Activated CD4-positive, alpha-beta T cell treated with anti-CD3 and anti-CD28 coated beads, Interleukin-2, Interleukin-4, amounts not matched to agents 100 ng/mL and 50 ng/mL, durations not matched to agents 16 hours and 8 hours (primary cell): ENCODE measurements around the gene CENPA.
"Not testable (repeated sequence)": the region's sequence is repeated elsewhere in the genome, so short reads cannot be mapped to it uniquely, and the experiment has no call there.

Source experiments
- DNase-seq: peaks from one replicate; pipeline ENCODE4 v3.0.0-alpha.2; 2020; ENCODE audit warnings: low spot score

CENPA gene

DNA sequence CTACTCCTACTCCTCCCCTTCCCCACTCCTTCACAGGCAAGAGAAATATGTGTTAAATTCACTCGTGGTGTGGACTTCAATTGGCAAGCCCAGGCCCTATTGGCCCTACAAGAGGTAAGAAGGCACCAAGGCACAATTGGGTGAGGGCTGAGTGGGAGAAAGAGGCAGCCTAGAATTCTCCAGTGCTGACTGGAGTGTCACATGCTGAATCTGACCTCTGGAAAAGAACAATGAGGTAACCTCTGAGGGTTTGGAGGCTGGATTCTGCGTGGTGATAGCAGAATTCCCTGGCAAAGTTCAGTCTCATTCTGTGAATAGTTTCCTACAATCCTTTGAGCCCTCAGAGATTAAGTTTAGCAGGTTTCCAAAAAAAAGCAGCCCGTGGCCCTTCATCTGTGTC is 6.9 kb downstream of the CENPA start:
- DNase-seq, result no peak

DNA sequence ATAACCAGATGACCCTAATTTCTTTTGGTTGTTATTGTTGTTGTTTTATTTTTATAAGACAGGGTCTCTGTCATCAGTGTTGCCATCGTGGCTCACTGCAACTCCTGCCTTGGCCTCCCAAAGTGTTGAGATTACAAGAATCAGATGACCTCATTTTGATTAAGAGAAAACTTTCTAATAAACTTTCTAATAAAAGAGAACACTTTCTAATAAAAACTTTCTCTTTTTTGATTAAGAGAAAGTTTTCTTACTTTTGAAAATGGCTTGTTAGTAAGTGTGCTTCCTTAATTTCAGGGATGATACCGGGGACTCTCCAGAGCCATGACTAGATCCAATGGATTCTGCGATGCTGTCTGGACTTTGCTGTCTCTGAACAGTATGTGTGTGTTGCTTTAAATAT is 7.7 kb downstream of the CENPA start:
- DNase-seq, result no peak

DNA sequence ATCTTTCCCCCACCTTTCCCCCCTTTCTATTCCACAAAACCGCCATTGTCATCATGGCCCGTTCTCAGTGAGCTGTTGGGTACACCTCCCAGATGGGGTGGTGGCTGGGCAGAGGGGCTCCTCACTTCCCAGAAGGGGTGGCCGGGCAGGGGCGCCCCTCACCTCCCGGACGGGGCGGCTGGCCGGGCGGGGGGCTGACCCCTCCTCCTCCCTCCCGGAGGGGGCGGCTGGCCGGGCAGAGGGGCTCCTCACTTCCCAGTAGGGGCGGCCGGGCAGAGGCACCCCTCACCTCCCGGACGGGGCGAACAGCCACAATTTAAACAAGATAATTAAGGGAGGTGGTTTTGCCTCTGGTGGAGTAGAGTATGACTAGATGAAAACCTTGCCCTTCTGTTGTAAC is 9.3 kb downstream of the CENPA start:
- DNase-seq, result not testable (repeated sequence)

DNA sequence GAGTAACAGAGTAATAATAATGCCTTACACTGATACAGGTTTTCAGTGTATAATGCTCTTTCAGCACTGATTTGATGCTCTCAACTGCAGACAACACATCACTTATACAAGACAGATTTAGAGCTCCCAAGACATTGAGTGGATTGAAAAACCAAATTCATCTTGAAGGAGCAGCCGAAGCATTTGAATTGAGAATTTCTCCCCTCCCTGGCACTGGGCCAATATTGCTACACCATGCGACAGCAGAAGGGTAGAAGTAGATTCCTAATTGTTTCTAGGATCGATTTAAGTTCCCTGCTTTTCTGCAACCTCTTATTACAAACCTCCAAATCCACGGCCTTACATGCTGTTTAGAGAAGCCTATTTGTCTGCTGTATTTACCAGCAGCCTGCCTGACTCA is 15.5 kb downstream of the CENPA start:
- no peak for DNase-seq

DNA sequence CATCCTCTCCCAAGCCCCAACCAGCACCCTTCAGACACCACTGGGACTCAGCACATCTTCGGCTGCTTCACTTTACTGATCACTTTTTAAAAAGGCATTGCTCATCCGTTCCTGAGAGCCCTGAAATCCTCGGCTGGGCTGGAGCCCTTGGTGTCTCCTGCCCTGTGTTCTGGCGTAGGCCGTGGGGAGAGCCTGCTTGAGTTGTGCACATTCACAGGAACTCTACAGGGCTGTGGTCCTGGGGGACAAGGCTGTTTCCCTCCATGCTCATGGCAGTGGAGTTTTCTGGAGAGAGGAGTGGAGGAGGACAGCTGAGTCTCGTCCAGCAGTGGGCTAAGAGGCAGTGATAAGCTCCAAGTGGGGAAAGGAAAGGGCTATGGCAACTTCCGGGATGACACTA is 15.9 kb downstream of the CENPA start:
- no peak for DNase-seq

DNA sequence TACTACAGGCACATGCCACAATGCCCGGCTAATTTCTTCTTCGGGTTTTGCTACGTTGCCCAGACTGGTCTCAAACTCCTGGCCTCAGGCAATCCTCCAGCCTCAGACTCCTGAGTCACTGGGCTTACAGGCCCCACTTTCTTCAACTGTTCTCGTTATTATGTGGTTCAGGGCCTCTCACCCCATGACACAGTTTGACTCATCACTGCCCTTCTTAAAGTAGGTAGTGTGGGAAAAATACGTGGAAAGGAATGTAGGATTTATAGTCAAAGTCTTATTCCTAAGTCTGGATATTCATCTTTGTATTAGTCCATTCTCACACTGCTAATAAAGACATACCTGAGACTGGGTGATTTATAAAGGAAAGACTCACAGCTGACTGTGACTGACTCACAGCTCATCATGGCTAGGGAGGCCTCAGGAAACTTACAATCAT is 19.4 kb downstream of the CENPA start:
- DNase-seq, result no peak

DNA sequence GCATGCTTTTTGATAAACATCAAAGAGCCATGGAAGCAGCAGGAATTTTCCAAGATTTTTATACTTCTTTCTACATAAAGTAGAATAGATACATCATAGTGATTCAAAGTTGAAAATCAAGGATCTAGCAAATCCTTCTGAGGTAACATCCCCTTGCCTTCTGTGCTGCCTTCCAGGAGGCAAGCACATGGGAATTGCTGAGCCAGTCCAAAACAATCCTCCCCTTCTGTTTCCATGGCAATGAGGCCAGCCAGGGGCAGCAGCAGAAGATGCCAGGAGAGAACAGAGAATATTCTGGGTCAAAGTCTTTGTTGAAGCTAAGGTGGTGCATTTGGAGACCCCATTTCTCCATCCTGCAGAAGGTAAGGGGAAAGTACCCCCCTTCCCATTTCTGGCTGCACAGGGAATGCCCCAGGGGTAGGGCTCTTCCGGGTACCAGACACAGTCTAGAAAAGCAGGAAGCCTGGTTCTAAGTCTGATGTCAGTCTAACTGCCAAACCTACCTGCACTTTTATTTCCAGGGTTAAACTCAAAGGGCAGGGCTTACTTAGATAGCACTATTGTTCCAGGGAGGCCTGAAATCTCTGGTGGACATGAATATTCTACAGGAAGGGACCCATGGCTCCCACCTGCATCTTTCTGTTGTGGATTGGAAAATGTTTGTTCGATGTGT is 22.1 kb downstream of the CENPA start:
- DNase-seq, result no peak

DNA sequence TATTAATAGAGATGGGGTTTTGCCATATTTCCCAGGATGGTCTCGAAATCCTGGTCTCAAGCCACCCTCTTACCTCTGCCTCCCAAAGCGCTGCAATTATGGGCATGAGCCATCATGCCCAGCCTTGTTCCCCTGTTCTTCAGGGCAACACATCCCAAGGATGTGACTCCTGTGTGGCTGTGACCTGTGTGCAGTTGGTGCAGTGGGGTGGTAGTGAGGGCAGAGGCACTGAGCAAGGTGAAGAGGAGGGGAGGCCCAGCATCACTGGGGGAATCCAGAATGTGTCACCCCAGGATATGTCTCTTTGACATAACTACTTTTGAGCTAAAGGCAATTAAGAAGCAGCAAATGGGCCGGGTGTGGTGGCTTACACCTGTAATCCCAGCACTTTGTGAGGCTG is 23.4 kb downstream of the CENPA start:
- no peak for DNase-seq

DNA sequence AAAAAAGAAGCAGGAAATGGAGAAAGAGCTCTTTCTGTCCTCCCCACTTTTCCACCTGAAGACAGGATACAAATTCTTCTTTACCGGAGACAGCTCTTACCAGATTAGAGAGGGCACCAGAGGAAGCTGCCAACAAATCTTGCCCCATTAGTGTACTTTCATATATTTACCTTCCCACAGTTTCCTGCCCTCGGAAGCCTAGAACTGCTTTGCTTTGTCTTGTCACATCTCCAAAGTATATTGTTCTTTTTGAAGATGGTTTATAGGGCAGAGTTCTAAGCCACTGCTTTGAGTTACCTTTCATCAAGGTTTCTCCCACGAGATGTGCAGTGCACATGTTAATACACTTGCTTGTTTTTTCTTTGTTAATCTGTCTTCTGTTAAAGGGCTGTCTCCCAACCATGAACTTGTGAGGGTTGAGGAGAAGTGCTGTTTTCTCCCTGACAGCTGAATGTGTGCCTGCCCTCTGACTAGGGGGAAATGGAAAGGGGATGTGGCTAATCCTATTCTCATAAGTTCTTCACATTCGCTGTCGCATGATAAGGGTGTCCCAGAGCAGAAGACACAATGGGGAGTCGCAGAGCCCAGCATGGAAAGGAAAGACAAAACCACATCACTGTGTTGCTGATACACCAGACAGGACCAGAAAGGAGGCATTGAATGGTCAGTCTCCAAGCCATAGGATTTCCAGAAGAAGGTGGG is 24.2 kb downstream of the CENPA start:
- DNase-seq, result no peak

DNA sequence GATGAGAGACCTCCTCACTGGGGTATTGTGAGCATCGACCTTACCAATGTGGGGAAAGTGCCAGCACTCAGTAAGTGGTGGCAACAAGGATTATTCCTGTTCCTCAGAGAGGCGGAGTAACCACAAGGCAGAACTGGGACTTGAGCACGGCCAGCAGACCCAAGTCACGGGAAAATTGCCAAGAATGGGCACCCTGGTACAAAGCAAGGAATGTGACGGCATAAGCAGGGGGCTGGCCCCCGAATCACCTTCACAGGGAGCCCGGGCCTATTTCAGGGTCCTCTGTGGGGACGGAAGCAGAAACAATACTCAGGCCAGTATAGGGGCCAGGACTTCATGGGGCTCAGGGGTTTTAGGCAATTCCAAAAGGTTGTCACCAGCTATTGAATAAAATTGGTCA is 25.4 kb downstream of the CENPA start:
- no peak for DNase-seq

DNA sequence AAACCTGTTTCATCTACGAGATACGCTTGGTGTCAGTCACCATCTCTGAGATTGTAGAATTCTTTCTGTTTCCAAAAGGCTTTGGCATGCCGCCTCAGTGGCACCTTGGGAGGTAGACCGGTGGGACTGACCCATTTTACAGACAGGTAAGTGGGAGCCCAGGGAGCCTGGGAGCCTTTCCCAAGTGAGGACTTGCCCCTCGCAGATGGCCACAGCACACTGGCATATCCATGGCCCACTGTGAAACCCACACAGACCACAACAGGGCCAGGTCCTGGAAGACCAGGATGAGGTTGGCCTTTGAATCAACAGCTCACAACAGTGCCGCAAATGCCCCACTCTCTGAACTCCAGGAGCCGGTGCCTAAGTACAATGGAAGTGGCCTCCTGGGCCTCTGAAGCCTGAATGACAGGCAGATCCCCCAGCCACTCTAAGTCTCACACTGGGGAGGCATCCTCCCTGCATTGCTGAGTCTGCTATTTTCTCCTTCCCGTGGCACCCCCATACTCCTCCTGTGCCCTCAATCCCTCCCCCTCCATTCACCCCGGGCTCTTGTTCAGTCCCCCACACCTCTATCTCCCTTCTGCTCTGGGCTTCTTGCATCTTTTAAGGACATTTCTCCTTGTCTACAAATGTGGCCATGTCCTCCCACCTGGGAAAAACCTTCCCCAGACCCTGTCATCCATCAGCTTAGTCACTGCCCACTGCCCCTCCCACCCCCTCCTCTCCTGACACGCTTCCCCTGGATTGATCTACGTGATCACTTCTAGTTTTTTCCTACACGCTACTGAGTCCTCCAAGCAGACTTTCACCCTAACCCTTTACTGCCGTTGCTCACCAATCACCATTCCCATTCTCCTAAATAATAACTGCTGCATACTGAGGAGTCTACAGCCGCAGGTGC is 26.2 kb downstream of the CENPA start:
- no peak for DNase-seq

DNA sequence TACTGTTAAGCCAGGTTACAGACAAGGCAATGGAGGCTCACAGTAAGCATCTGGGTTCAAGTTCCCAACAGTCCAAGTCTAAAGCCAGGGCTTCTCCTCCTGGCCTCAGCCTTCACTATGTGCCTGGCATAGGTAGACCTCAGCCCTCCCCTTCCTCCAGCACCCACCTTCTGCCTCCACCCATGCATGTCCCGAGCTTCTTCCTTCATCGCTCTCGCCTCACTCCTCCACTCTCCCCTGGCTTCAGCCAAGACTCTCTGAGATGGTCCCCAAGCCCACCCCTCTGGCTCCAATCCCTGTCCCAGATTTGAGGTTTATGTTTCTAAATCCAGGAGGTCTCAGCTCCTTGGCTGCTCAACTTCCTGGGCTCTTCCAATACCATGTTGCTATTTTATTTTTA is 26.9 kb downstream of the CENPA start:
- DNase-seq, result no peak

DNA sequence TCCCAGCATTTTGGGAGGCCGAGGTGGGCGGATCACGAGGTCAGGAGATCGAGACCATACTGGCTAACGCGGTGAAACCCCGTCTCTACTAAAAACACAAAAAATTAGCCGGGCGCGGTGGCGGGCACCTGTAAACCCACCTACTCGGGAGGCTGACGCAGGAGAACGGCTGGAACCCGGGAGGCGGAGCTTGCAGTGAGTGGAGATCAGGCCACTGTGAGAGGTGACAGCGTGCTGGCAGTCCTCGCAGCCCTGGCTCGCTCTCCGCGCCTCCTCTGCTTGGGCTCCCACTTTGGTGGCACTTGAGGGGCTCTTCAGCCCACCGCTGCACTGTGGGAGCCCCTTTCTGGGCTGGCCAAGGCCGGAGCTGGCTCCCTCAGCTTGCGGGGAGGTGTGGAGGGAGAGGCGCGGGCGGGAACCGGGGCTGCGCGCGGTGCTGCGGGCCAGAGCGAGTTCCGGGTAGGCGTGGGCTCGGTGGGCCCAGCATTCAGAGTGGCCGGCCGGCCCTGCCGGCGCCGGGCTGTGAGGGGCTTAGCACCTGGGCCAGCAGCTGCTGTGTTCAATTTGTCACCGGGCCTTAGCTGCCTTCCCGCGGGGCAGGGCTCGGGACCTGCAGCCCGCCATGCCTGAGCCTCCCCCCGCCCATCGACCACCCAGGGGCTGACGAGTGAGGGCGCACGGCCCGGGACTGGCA is 28.4 kb downstream of the CENPA start:
- DNase-seq, result not testable (repeated sequence)

DNA sequence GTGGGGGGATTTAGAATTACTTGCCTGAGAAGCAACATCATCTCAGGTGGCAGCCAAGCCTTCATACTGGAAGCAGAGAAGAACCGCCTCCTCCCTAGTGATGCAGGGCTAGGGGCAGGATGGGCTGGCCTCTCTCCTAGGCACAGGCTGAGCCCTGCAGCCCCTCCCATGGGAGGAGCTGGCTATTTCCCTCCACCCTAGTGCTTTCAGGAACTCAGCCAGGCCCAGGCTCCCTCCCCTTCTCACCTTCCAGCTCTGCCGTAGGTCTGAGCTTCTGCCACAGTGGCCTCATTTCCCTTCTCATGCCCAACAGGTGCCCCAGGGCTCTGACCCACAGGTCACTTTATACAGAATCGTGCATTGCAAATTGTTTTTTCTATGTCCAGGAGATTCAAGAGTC is 31.0 kb downstream of the CENPA start:
- no peak for DNase-seq

DNA sequence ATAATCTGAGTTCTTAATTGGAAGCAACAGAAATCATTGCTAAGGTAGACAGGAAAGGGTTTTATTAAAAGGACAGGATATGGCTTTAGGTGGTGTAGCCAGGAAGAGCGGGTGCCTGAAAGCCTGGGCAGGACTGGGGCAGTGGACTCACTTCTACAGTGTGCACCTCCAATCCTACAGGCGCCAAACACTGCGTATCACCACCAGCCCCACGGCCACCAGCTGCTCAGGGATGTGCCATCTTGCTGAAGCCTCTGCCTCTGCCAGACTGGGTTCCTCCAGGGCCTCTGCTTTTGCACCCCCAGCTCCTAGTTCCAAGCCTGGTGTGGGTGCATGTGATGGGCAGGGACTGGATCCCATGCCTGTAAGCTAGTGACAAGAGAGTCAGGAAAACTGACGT is 32.4 kb downstream of the CENPA start:
- no peak for DNase-seq

DNA sequence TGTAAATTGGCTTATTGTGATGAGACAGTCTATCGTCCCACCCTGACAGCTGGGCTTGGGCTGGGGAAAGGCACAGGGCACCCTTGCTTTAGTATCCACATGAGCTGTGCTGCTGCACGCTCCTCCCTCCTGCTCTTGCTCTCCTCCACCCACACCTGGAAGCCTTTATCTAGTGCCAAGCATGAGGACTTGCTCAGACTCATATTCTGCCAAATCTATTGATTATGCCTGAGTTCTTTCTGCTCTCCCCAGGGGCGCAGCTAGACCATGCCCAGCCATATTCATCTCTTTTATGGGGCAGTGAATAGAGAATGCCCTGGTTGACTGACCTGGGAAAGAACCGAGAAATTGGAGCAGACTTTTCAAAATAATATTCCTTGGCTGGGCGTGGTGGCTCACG is 33.1 kb downstream of the CENPA start:
- no peak for DNase-seq

DNA sequence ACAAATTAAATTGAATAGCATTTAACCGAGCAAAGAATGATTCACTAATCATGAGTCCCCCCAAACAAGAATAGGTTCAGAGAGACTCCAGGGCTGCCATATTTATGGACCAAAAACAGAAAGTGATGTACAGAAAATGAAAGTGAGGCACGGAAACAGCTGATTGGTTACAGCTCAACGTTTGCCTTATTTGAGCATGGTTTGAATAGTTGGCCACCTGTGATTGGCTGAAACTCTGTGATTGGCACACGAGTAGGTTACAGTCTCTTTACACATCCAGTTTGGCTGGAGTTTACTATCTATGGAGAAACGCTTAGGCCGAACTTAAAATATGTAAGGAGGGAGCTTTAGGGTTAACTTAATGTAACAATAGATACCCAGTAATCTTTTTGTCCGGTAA is 35.1 kb downstream of the CENPA start:
- DNase-seq, result no peak

DNA sequence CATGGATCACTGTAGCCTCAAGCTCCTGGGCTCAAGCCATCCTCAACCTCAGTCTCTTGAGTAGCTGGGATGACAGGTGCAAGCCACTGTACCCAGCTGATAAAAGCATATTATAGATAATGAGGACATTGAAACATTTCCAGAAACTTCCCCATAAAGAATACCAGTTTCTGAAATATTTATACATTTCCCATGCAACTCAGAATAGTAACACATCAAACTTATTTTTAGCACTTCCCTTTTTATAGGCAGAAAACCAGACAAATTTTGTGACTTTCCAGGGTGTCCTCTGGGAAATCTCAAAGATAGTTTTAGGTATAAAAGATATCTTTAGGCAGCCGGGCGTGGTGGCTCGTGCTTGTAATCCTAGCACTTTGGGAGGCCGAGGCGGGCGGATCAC is 37.0 kb downstream of the CENPA start:
- DNase-seq, result no peak

DNA sequence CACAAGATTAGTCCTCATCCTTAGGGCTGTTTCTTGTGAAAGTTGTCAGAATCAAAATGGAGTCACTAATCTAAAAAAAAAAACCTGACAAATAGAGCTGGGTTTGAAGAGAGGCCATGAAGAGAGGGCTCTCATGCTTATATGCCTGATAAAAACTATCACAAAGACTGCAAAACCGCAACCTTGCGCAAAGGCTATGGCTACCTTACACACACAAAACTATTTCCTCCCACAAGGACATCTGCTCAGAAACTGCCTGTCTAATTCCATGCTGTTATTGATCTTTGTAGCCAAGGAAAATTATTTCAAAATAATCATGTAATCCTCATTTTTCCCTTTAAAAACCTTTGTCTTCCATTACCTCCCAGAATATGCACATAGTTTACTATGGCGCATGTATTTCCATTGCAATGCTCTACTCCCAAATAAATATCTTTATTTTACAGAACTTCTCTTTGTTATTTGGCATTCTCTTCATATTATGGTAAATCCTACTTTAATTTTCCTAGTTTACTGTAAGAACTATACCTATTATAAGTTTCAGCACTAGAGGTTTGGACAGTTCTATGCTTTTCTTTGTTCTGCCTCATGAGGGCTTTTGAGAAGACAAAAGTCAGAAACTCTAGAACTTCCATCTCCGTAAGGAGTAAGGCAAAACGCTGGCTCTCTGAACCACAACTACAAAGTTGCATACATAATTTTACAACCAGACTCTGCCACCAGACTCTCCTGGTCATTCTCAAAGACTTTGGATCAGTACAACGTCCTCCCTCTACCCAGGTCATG is 52.5 kb downstream of the CENPA start:
- no peak for DNase-seq

DNA sequence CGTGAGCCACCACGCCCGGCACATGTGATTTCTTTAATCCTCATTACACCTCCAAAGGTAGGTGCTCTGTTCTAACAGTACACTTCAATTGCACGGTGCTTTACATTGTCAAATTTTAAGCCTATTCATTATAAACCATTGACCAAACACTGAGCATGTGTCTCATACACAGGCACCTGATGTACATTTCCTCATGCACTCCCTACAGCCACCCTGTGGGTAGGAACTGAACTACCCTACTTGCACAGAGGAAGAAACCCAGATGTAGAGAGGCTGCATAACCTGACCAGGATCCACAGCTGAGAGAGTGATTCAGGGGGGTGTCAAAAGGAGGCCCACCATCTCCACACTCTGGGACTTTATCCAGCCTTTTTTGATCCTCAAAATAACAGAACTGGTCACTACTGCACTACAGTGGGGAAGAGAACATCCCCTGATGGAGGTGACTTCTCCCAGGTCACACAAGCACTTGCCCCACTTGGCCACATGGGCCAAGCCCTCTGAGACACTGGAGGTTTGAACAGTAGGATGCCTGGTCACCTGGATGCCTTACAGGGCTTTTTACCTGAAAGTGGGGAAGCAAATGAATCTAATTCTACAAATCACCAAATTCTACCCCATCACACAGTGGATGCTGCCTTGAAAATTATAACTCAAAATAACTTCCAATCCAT is 55.2 kb downstream of the CENPA start:
- DNase-seq, result no peak

DNA sequence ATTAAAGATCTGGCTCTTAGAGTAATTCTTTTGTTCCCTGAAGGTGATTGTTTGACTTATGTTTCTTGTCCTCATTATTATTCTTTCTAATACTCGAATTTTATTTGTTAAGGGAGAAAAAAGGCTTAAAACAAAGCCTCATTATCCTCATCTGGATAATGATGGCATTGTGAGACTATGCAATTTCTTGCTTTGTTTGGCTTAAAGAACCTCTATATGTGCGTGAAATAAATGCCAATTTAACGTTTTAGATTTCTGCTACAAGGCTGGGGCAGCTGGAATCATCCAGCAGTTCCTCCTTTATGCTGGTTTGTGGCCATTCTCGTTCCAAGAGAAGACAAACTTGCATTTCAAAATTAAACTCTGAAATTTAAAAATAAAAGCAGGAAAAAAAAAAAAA is 57.2 kb downstream of the CENPA start:
- no peak for DNase-seq
